ENCODE measurements around the gene PSG5. TPM values are rescaled to one million over a fixed set of nuclear protein-coding genes. Genes with fewer than 3 reads are reported as not detected.
"Not testable (repeated sequence)": the region's sequence is repeated elsewhere in the genome, so short reads cannot be mapped to it uniquely, and the experiment has no call there.

PSG5 gene
- polyA plus RNA-seq, 1 donor from 2014 or later = not detected

- TF ChIP-seq REST (IDR thresholded peaks at IDR 0.05; ENCODE audit: borderline replicate concordance) = no peak
- TF ChIP-seq CTCF (IDR thresholded peaks at IDR 0.05; ENCODE audit: poor library complexity, severe bottlenecking) = no peak
- TF ChIP-seq SMC3 (conservative IDR thresholded peaks at IDR 0.05; ENCODE audit: poor library complexity) = no peak
- TF ChIP-seq RAD21 (conservative IDR thresholded peaks at IDR 0.05) = no peak
- no peak for TF ChIP-seq POLR2AphosphoS5 (IDR thresholded peaks at IDR 0.05)
- TF ChIP-seq EP300 (conservative IDR thresholded peaks at IDR 0.05; ENCODE audit: poor library complexity, severe bottlenecking) = no peak
- TF ChIP-seq TAF1 (IDR thresholded peaks at IDR 0.05; ENCODE audit: low read depth) = no peak
- TF ChIP-seq MXI1 (conservative IDR thresholded peaks at IDR 0.05; ENCODE audit: poor library complexity, severe bottlenecking) = no peak
- TF ChIP-seq EZH2 (IDR thresholded peaks at IDR 0.05; ENCODE audit: borderline replicate concordance, insufficient read depth, low read length, poor library complexity, severe bottlenecking) = no peak
- H3K27me3 ChIP-seq (ENCODE audit: insufficient read depth, low read depth, low read length) = no peaks in the 10 kb centered on the region
- no peaks in the 10 kb centered on the region for H3K9me2 ChIP-seq (ENCODE audit: insufficient read depth, low read length)
- H3K4me3 ChIP-seq (ENCODE audit: low read length) = no peak overlapping the region
- H3K4me2 ChIP-seq (ENCODE audit: low read length) = no peak overlapping the region
- H4K20me1 ChIP-seq (ENCODE audit: insufficient read depth) = no peaks in the 10 kb centered on the region
- no peak overlapping the region for H3K27ac ChIP-seq (ENCODE audit: low read length)
- H3K9me3 ChIP-seq (ENCODE audit: low read length) = no peaks in the 10 kb centered on the region
- H2AFZ ChIP-seq (ENCODE audit: low read depth, low read length) = no peak overlapping the region
- no peaks in the 10 kb centered on the region for H3K79me2 ChIP-seq (replicated peaks; ENCODE audit: insufficient read depth, low read length)
- H3F3A ChIP-seq (ENCODE audit: insufficient read depth, low read length, poor library complexity, severe bottlenecking) = no peaks in the 10 kb centered on the region
- no peaks in the 10 kb centered on the region for H3K36me3 ChIP-seq (ENCODE audit: insufficient read depth, low read length)
- no peak overlapping the region for H3K9ac ChIP-seq (ENCODE audit: low read length)
Measured at GRCh38 chr19:43207991-43208390, 21.7 kb upstream of the PSG5 start.

GRCh38 chr19:43207174-43207573 lies 20.8 kb upstream of the PSG5 start:
- H4K20me1 ChIP-seq (ENCODE audit: insufficient read depth); H3K79me2 ChIP-seq (replicated peaks; ENCODE audit: insufficient read depth, low read length); H3K9me3 ChIP-seq (ENCODE audit: low read length); H3K9ac ChIP-seq (ENCODE audit: low read length); H2AFZ ChIP-seq (ENCODE audit: low read depth, low read length); H3K4me3 ChIP-seq (ENCODE audit: low read length); H3F3A ChIP-seq (ENCODE audit: insufficient read depth, low read length, poor library complexity, severe bottlenecking); H3K9me2 ChIP-seq (ENCODE audit: insufficient read depth, low read length); H3K4me2 ChIP-seq (ENCODE audit: low read length); H3K36me3 ChIP-seq (ENCODE audit: insufficient read depth, low read length); H3K27ac ChIP-seq (ENCODE audit: low read length); H3K27me3 ChIP-seq (ENCODE audit: insufficient read depth, low read depth, low read length): not testable (repeated sequence)

- not testable (repeated sequence) for H3K79me2 ChIP-seq (replicated peaks; ENCODE audit: insufficient read depth, low read length); H2AFZ ChIP-seq (ENCODE audit: low read depth, low read length); H4K20me1 ChIP-seq (ENCODE audit: insufficient read depth); H3K9ac ChIP-seq (ENCODE audit: low read length); H3K36me3 ChIP-seq (ENCODE audit: insufficient read depth, low read length); H3K27ac ChIP-seq (ENCODE audit: low read length); H3K4me2 ChIP-seq (ENCODE audit: low read length); H3K9me3 ChIP-seq (ENCODE audit: low read length); H3F3A ChIP-seq (ENCODE audit: insufficient read depth, low read length, poor library complexity, severe bottlenecking); H3K9me2 ChIP-seq (ENCODE audit: insufficient read depth, low read length); H3K4me3 ChIP-seq (ENCODE audit: low read length); H3K27me3 ChIP-seq (ENCODE audit: insufficient read depth, low read depth, low read length)
Measured at GRCh38 chr19:43205471-43206105, 19.3 kb upstream of the PSG5 start, which contains the start of gene PSG4. Gene PSG4 (minus strand): TSS chr19:43205638. CDS start chr19:43205536, 102 bp downstream.

GRCh38 chr19:43203611-43204010 lies 17.3 kb upstream of the PSG5 start:
- H3K27ac ChIP-seq (ENCODE audit: low read length); H3K9me3 ChIP-seq (ENCODE audit: low read length); H3K79me2 ChIP-seq (replicated peaks; ENCODE audit: insufficient read depth, low read length); H2AFZ ChIP-seq (ENCODE audit: low read depth, low read length); H4K20me1 ChIP-seq (ENCODE audit: insufficient read depth); H3K4me2 ChIP-seq (ENCODE audit: low read length); H3K9me2 ChIP-seq (ENCODE audit: insufficient read depth, low read length); H3K36me3 ChIP-seq (ENCODE audit: insufficient read depth, low read length); H3K9ac ChIP-seq (ENCODE audit: low read length); H3K4me3 ChIP-seq (ENCODE audit: low read length); H3F3A ChIP-seq (ENCODE audit: insufficient read depth, low read length, poor library complexity, severe bottlenecking); H3K27me3 ChIP-seq (ENCODE audit: insufficient read depth, low read depth, low read length): not testable (repeated sequence)

GRCh38 chr19:43201891-43202290 lies 15.6 kb upstream of the PSG5 start:
- not testable (repeated sequence) for H3K9me2 ChIP-seq (ENCODE audit: insufficient read depth, low read length); H3K4me3 ChIP-seq (ENCODE audit: low read length); H3K27me3 ChIP-seq (ENCODE audit: insufficient read depth, low read depth, low read length); H3K36me3 ChIP-seq (ENCODE audit: insufficient read depth, low read length); H3K4me2 ChIP-seq (ENCODE audit: low read length); H3K79me2 ChIP-seq (replicated peaks; ENCODE audit: insufficient read depth, low read length); H3K27ac ChIP-seq (ENCODE audit: low read length); H3K9me3 ChIP-seq (ENCODE audit: low read length); H3F3A ChIP-seq (ENCODE audit: insufficient read depth, low read length, poor library complexity, severe bottlenecking); H4K20me1 ChIP-seq (ENCODE audit: insufficient read depth); H3K9ac ChIP-seq (ENCODE audit: low read length); H2AFZ ChIP-seq (ENCODE audit: low read depth, low read length)
